ENCODE results near the gene MX2.

DNA sequence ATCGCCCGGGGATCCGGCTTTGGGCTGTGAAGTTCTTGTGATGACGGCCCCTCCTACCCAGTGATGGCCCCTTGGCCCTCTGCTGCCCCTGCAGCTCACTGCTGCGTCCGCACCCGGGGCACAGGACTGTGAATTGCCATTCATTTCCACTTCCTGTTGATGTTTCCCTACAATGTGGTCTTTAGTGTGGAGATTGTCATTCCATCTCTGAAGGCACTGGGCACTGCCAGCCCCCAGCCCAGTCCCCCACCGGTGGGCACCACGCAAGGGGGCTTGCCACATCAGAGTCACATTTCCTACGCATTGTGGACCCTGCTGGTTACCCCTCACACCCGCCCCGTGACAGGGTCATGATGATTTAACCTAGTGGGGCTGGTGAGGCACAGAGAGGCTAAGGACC, 2.5 kb upstream of the MX2 start:
- TF ChIP-seq, protein P1, sequence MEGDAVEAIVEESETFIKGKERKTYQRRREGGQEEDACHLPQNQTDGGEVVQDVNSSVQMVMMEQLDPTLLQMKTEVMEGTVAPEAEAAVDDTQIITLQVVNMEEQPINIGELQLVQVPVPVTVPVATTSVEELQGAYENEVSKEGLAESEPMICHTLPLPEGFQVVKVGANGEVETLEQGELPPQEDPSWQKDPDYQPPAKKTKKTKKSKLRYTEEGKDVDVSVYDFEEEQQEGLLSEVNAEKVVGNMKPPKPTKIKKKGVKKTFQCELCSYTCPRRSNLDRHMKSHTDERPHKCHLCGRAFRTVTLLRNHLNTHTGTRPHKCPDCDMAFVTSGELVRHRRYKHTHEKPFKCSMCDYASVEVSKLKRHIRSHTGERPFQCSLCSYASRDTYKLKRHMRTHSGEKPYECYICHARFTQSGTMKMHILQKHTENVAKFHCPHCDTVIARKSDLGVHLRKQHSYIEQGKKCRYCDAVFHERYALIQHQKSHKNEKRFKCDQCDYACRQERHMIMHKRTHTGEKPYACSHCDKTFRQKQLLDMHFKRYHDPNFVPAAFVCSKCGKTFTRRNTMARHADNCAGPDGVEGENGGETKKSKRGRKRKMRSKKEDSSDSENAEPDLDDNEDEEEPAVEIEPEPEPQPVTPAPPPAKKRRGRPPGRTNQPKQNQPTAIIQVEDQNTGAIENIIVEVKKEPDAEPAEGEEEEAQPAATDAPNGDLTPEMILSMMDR (IDR thresholded peaks at IDR 0.05; ENCODE audit: low read length): no peak
- no peak for TF ChIP-seq EZH2phosphoT487 (IDR thresholded peaks at IDR 0.05; ENCODE audit: low read length)

Measured in MM.1S (cell line).